ENCODE results near the gene NETO2. TPM values are rescaled to one million over a fixed set of nuclear protein-coding genes. Genes with fewer than 3 reads are reported as not detected.
"Not testable (repeated sequence)": the region's sequence is repeated elsewhere in the genome, so short reads cannot be mapped to it uniquely, and the experiment has no call there.

The NETO2 gene
- total RNA-seq, 1 experiment from 2014 or later, result 40.6 TPM

- H2AFZ ChIP-seq (ENCODE audit: low read length), result no peak overlapping the region
- no peak overlapping the region for H3K9ac ChIP-seq (ENCODE audit: low read length)
- ATAC-seq (no peak), DNase-seq (no peak)
- H3F3A ChIP-seq (ENCODE audit: low read length, unreplicated experiment), result no peaks in the 10 kb centered on the region
- H3K79me2 ChIP-seq (ENCODE audit: low read length), result no peaks in the 10 kb centered on the region
- no peaks in the 10 kb centered on the region for H3K9me3 ChIP-seq (ENCODE audit: low read length)
- H3K9me2 ChIP-seq (replicated peaks; ENCODE audit: low read length), result no peaks in the 10 kb centered on the region
- no TSS peak for BruUV-seq (replicated peaks)
- intact Hi-C loops (cut with micrococcal nuclease), result no loop called here
- H4K20me1 ChIP-seq (ENCODE audit: low read length), result no peaks in the 10 kb centered on the region
- no peak overlapping the region for H3K4me3 ChIP-seq (ENCODE audit: low read length)
- no peak for TF ChIP-seq EZH2 (IDR thresholded peaks at IDR 0.05; ENCODE audit: low read length, unreplicated experiment)
- TF ChIP-seq, protein P1, sequence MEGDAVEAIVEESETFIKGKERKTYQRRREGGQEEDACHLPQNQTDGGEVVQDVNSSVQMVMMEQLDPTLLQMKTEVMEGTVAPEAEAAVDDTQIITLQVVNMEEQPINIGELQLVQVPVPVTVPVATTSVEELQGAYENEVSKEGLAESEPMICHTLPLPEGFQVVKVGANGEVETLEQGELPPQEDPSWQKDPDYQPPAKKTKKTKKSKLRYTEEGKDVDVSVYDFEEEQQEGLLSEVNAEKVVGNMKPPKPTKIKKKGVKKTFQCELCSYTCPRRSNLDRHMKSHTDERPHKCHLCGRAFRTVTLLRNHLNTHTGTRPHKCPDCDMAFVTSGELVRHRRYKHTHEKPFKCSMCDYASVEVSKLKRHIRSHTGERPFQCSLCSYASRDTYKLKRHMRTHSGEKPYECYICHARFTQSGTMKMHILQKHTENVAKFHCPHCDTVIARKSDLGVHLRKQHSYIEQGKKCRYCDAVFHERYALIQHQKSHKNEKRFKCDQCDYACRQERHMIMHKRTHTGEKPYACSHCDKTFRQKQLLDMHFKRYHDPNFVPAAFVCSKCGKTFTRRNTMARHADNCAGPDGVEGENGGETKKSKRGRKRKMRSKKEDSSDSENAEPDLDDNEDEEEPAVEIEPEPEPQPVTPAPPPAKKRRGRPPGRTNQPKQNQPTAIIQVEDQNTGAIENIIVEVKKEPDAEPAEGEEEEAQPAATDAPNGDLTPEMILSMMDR (conservative IDR thresholded peaks at IDR 0.05; ENCODE audit: low read depth, low read length), result no peak
- TF ChIP-seq EZH2phosphoT487 (IDR thresholded peaks at IDR 0.05; ENCODE audit: borderline replicate concordance, low read length), result no peak
- H3K27me3 ChIP-seq (ENCODE audit: low read length), result no peaks in the 10 kb centered on the region
- ChIA-PET CTCF (no interaction called here), POLR2A (ENCODE audit: unreplicated experiment) (interaction anchor here (0.6 kb wide), 1 partner anchor 628 kb away, joined by 9 read pairs; no protein-coding TSS in a partner anchor)
- no peaks in the 10 kb centered on the region for H3K4me1 ChIP-seq (ENCODE audit: insufficient read depth, low read length)
- no peak overlapping the region for H3K4me2 ChIP-seq (ENCODE audit: low read length)
- H3K27ac ChIP-seq (ENCODE audit: low read length), result no peak overlapping the region
- H3K36me3 ChIP-seq (ENCODE audit: low read depth, low read length), result no peaks in the 10 kb centered on the region
These were observed 83.8 kb downstream of the NETO2 start for GRCh38 chr16:47059991-47060390.

- H3K27ac ChIP-seq (ENCODE audit: low read length); H3K4me2 ChIP-seq (ENCODE audit: low read length); H3F3A ChIP-seq (ENCODE audit: low read length, unreplicated experiment); H3K36me3 ChIP-seq (ENCODE audit: low read depth, low read length); H3K27me3 ChIP-seq (ENCODE audit: low read length); BruUV-seq (replicated peaks); H3K79me2 ChIP-seq (ENCODE audit: low read length); intact Hi-C loops (cut with micrococcal nuclease); H2AFZ ChIP-seq (ENCODE audit: low read length); H3K9ac ChIP-seq (ENCODE audit: low read length); DNase-seq; H4K20me1 ChIP-seq (ENCODE audit: low read length); POLR2A ChIA-PET (ENCODE audit: unreplicated experiment); H3K9me3 ChIP-seq (ENCODE audit: low read length); H3K4me3 ChIP-seq (ENCODE audit: low read length); ATAC-seq; H3K9me2 ChIP-seq (replicated peaks; ENCODE audit: low read length); CTCF ChIA-PET; H3K4me1 ChIP-seq (ENCODE audit: insufficient read depth, low read length): not testable (repeated sequence)
These were observed 84.6 kb downstream of the NETO2 start for GRCh38 chr16:47059130-47059529.

DNA sequence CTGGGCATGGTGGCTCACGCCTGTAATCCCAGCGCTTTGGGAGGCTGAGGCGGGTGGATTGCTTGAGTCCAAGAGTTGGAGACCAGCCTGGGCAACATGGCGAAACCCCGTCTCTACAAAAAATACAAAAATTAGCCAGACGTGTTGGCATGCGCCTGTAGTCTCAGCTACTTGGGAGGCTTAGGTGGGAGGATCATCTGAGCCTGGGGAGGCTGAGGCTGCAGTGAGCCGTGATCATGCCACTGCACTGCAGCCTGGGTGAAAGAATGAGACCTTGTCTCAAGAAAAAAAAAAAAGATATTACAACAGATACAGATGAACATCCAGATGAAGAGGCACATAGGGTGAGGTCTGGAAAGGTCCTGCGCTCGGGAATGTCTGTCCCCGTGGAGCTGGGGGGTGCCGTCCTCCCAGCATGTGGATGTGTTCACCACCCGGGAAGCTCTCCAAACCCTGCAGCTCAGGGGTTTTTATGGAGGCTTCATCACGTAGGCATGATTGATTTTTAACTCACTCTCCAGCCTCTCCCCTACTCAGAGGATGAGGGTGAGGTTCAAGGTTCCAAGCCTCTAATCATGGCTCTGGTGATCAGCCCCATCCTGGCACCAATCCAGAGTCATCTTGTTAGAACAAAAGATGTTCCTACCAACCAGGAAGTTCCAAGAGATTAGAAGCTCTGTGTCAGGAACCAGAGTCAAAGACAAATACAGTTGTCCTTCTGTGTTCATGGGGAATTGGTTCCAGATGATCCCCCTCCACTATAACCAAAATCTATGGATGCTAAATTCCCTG, 85.3 kb downstream of the NETO2 start:
- H3K9ac ChIP-seq (ENCODE audit: low read length), result no peak overlapping the region
- no peak for DNase-seq
- no peak overlapping the region for H2AFZ ChIP-seq (ENCODE audit: low read length)

More for the DNA sequence above, 85.3 kb downstream of the NETO2 start:
- intact Hi-C loops (cut with micrococcal nuclease), result no loop called here
- Histone ChIP-seq H3K36me3 (ENCODE audit: low read depth, low read length) (no peaks in the 10 kb centered on the region), H3K9me2 (replicated peaks; ENCODE audit: low read length) (no peaks in the 10 kb centered on the region), H3K27me3 (ENCODE audit: low read length) (no peaks in the 10 kb centered on the region), H4K20me1 (ENCODE audit: low read length) (no peaks in the 10 kb centered on the region), H3K79me2 (ENCODE audit: low read length) (no peaks in the 10 kb centered on the region), H3K9me3 (ENCODE audit: low read length) (no peaks in the 10 kb centered on the region), H3K4me1 (ENCODE audit: insufficient read depth, low read length) (no peaks in the 10 kb centered on the region), H3K4me3 (ENCODE audit: low read length) (no peak overlapping the region), H3F3A (ENCODE audit: low read length, unreplicated experiment) (no peaks in the 10 kb centered on the region), H3K27ac (ENCODE audit: low read length) (no peak overlapping the region), H3K4me2 (ENCODE audit: low read length) (no peak overlapping the region)
- TF ChIP-seq EZH2 (IDR thresholded peaks at IDR 0.05; ENCODE audit: low read length, unreplicated experiment) (no peak), EZH2phosphoT487 (IDR thresholded peaks at IDR 0.05; ENCODE audit: borderline replicate concordance, low read length) (no peak)
- TF ChIP-seq, protein P1 (conservative IDR thresholded peaks at IDR 0.05; ENCODE audit: low read depth, low read length), result no peak
- CTCF ChIA-PET, result no interaction called here
- ATAC-seq, result no peak
- no TSS peak for BruUV-seq (replicated peaks)
- POLR2A ChIA-PET (ENCODE audit: unreplicated experiment), result no interaction called here
